ENCODE data around the gene NOX3.

- TF ChIP-seq POLR2A (IDR thresholded peaks at IDR 0.05; ENCODE audit: low read depth, low read length): no peak
- TF ChIP-seq POLR2AphosphoS5 (IDR thresholded peaks at IDR 0.05; ENCODE audit: low read depth, low read length): no peak
Observed at GRCh38 chr6:155346957-155347356, 108.7 kb downstream of the NOX3 start.
